GM20000 (cell line): ENCODE measurements around the gene BICC1.

Source experiments
- DNase-seq: peaks from one replicate; pipeline ENCODE4 v3.0.0; 2012; ENCODE audit warnings: low spot score
- TF ChIP-seq, protein P1 (sequence below): IDR thresholded peaks from 2 replicates; pipeline ENCODE4 v1.5.1; 2012; ENCODE audit warnings: mild to moderate bottlenecking, control low read depth; ENCODE audit errors: extremely low read depth, missing control alignments

Gene BICC1

DNA sequence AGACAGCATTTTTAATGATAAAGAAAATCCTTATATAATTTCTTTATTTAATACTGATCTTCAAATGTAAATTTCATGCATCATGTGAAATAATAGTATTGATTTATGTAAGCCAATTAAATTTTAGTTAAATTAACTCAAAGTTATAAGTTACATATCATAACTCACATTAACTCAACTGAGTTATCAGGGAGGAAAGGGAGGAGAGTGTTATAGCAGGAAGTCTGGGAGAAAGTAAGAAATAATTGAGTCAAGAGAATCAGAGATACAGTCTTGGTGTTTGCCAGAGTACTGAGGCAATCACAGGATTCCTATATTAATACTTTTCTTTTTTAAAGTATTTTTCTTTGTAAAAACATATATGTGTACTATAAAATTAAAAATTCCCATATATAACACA, 4.0 kb downstream of the BICC1 start:
- no peak for DNase-seq
- TF ChIP-seq, protein P1, sequence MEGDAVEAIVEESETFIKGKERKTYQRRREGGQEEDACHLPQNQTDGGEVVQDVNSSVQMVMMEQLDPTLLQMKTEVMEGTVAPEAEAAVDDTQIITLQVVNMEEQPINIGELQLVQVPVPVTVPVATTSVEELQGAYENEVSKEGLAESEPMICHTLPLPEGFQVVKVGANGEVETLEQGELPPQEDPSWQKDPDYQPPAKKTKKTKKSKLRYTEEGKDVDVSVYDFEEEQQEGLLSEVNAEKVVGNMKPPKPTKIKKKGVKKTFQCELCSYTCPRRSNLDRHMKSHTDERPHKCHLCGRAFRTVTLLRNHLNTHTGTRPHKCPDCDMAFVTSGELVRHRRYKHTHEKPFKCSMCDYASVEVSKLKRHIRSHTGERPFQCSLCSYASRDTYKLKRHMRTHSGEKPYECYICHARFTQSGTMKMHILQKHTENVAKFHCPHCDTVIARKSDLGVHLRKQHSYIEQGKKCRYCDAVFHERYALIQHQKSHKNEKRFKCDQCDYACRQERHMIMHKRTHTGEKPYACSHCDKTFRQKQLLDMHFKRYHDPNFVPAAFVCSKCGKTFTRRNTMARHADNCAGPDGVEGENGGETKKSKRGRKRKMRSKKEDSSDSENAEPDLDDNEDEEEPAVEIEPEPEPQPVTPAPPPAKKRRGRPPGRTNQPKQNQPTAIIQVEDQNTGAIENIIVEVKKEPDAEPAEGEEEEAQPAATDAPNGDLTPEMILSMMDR = no peak

DNA sequence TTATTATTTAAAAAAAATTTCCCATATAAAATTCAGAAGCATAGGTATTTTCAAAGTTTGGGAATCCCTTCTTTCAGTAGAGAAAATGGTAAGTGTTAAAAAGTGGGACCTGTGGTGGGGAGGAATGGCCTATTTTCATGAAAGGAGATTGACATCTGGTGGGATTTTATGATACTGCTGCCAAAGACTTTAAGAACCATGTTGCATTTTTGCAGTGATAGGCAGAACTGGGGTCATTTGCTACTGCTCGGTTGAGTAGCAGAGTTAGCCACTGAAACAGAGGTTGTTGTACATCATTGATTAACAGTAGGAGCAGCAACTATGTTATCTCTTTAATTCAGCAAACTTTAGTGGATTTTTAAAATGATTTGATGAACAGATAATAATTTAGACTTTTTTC, 4.4 kb downstream of the BICC1 start:
- DNase-seq = no peak
- TF ChIP-seq, protein P1 = no peak

DNA sequence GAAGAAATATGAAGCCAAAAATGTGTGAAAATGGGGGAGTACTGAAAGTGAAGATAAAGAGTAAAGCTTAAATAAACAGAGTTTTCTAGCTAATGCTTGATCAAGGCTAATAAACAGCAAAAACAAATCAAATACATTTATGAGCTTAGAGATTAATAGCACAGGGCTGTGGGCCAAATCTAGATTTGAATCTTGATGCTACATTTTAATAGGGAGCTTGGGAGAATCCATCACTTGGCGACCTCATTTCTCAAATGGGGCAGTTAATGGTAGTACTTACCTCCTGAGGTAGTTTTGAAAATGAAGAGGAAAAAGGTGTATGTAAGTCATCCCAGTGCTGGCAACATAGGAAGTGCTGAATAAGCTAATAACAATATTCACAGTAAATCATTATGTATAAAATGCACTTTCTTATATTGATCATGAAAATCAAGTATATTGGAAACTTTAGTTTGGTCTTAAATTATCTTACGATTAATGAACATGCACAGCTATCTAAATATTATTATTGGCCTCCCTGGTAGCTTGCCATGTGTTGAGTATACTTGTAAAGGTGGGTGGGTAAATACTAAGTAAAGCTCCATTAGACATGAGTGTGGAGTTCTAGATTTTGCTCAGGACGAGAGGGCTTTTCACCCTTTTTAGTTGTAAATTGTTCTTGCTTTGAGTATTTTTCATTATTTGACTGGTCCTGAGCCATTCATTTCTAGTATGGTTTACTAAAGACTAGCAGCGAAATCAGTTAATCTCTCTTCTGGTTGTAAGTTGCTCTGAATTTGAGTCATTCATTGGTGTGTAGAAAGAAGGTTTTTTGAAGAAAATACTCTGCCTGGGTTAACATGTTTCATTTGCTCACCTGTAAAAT, 5.1 kb downstream of the BICC1 start:
- TF ChIP-seq, protein P1 = no peak
- no peak for DNase-seq

DNA sequence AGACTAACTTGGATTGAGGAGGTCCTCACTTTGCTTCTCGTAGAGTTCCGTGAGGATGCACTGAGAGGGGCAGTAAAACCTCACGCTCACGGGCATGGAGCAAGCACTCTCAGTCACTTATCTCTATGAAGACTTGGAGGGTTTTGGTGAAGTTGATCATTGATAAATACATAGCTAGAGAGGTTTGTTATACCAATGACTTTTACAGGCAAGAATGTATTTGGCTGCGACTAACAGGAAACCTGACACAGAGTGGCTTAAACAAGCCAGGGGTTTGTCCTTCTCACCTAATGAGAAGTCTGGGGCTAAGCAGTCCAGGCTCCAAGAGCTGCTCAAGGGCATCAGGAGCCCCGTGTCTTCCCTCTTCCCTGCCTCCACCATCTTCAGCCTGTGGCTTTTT, 6.1 kb downstream of the BICC1 start:
- DNase-seq = no peak
- TF ChIP-seq, protein P1 = no peak

DNA sequence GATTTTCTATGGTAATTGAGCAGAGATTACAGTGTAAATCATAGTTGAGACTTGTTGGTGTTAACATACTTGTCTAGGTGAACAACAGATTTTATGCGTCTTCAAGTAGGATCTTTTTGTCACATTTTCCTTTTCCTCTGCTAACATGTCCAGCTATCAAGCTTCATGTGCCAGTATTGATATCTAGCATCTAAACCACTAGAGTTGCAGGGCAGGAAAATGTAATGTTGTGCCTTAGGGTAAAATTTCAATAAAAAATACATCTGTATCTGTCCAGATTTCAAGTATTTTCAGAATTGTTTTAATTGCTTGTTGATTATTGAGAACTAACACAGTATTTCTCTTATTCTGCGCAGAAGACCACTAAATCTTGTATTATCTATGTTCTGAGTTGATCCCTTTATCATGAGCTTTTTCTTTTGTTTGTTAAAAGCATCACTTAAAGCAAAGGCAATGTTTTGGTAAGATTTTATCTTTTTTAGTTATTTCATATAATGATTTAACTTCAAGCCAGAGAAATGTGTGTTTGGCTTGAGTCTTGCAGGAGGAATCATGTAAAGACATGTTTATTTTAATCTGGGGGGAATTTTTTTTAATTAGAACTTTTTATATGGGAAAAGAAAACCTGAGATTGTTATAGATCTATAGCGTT, 16.5 kb downstream of the BICC1 start:
- no peak for DNase-seq
- TF ChIP-seq, protein P1 = no peak

DNA sequence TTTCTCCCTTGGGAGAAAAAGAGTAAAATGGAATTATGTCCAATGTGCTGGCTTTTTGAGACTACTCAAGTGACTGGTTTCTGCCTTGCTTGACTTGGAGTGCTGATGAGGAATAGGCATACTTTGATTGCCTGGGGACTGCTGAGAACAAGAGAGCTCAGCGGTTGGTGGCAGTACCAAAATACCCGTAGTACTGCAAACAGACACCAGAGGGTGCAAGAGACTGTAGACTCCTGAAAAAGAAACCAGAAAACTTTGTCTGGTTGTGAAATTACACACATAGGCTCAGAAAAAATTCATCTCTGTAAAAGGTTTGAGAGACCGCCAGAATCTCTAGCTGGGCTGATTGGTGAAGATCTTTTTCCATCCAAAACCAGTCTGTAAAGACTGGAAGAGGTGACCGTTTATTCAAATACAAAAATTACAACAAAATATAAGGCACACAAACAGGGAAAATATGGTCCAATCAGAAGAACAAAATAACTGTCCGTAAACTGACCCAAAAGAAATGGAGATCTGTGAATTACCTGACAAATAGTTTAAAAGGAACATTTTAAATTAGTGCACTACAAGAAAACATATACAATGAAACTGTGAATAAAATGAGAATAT, 18.5 kb downstream of the BICC1 start:
- TF ChIP-seq, protein P1 = peak; percentile 58
- DNase-seq = peak; percentile 40

DNA sequence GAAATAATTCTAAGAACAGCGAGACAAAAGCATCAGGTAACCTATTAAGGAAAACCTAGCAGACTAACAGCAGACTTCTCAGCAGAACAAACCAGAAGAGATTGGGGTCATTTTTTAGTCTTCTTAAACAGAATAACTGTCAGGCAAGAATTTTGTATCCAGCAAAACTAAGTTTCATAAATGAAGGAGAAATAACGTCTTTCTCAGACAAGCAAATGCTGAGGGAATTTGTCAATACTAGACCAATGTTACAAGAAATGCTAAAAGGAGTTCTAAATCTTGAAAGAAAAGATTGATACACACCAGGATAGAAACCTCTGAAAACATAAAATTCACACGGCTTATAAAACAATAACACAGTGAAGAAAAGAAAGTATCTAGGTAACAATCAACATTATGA, 22.6 kb downstream of the BICC1 start:
- DNase-seq = no peak
- TF ChIP-seq, protein P1 = no peak
